HG03432 (cell line): ENCODE data around the gene EXTL1.
"Not testable (repeated sequence)": the region's sequence is repeated elsewhere in the genome, so short reads cannot be mapped to it uniquely, and the experiment has no call there.

Experiments
- ATAC-seq: cut with Tn5 transposase; IDR thresholded peaks from one replicate; pipeline ENCODE4 v1.9.1; 2021; ENCODE audit warnings: mild to moderate bottlenecking, moderate library complexity; ENCODE audit not compliant: unreplicated experiment

Gene EXTL1, protein sequence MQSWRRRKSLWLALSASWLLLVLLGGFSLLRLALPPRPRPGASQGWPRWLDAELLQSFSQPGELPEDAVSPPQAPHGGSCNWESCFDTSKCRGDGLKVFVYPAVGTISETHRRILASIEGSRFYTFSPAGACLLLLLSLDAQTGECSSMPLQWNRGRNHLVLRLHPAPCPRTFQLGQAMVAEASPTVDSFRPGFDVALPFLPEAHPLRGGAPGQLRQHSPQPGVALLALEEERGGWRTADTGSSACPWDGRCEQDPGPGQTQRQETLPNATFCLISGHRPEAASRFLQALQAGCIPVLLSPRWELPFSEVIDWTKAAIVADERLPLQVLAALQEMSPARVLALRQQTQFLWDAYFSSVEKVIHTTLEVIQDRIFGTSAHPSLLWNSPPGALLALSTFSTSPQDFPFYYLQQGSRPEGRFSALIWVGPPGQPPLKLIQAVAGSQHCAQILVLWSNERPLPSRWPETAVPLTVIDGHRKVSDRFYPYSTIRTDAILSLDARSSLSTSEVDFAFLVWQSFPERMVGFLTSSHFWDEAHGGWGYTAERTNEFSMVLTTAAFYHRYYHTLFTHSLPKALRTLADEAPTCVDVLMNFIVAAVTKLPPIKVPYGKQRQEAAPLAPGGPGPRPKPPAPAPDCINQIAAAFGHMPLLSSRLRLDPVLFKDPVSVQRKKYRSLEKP

DNA sequence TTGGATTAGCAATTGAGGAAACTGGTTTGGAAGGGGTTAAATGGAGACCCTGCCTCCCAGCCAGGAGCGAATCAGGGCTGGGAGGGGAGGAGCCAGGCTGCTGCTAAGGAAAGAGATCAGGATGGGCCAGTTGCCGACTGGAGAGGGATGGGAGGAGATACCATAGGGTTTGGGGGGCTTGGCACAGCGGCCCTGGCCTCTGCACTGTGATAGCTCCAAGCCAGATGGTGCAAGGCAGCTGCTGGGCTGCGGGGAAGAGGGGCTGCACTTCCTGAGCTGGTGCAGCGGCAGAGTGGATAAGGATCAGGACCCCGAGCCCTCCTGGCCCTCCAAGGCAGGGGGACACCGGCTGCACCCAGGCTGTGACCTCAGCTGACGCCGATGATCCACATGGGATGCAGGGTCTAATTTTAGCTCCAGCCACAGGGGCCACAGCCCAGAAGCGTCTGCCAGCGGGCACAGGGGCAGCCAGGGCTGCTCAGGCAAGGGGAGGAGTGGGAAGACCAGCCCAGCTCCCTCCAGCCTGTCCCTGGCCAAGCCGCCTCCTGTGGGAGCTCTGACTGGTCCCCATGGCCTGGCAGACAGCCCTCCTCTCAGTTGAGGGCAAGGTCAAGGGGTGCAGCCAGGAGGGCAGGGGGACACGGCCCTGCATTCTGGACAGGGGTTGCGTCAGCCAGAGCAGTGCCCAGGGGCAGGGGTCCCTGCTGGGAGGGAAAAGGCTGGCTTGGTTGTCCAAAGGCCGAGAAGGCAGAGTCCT lies at the start of gene EXTL1:
Gene EXTL1, plus strand, starts transcription at position 129 of the 757 bp plus-strand sequence. CDS start 872 bp downstream, outside the sequence.
- no peak for ATAC-seq

DNA sequence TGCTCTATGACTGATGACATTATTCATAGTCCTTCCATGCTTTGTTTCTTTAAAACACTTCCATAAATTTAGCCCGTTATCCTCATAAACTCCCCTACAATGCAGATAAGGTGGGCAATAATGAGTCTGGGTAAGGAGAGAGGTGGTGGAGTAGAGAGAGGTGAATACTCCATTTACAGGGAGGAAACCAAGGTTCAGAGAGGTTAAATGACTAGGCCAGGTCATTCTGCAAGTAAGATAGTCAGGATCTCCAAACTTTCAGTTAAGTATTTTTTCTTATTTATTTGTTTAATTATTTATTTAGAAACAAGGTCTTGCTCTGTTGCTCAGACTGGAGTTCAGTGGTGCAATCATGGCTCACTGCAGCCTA lies 49.8 kb upstream of the EXTL1 start:
- ATAC-seq: no peak

DNA sequence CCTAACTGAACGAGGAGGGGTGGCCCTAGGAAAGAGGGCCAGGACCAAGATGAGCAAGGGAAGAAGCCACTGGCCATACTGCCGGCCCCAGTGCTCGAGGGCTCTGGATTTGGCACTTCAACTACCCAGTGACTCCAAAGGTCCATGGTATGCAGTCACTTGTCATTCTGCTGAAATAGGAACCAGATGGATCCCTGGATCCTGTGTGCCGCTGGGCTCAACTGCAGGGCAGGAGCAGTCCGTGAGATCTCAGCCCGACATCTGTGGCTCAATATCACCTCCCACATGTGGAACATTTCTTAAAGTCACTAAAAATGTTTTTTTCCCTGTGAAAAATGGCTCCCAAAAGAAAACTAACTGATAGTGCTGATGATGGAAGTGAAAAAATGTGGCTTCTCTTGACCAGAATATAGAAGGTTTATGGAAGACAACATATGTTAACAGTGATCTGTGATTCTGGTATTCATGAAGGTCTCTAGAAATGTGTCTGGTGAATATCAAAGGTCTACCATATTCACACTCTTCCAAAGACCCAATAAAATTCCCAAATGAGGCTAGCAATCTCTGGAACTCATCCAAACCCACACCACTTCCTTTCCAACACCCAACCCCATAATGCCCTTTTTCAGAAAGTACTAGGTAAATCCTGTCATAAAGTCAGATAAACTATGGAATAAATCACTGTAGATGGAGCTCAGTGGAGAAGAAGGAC lies 47.8 kb upstream of the EXTL1 start:
- no peak for ATAC-seq

DNA sequence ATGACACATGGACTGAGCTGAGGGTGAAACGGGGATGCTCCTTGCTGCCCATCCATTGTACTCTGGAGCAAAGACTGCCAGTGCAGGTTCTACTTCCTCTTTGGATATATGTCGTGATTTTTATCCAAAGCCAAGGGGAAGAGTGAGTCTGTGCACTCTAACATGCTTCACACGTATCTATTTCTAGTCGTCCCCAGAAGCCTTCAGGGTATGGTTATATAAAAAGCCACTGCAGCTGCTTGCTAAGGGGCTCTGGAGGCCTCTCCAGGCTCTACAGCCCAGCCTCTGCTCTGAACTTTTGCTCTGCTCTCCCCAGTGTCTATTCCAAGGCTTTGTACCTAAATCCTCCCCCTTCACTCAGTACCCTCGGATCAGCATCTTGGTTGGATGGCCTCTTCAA lies 43.8 kb upstream of the EXTL1 start:
- no peak for ATAC-seq

DNA sequence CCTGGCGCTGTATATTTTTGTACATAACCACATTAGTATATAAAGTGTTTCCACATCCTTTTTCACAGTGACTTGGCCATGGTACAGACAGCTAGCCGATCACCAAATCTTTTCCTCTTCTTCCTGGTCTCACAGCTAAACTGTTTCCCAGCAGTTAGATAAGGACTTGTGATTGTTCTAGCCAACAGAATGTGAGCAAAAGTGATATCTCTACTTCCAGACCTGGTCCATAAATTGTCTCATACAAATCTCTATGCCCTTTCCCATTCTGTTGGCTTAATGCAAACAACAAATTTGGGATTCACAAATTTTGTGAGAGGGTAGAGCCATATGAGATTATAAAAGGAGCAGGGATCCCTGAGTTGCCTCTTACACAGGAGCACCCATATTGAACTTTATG lies 43.2 kb upstream of the EXTL1 start:
- no peak for ATAC-seq

DNA sequence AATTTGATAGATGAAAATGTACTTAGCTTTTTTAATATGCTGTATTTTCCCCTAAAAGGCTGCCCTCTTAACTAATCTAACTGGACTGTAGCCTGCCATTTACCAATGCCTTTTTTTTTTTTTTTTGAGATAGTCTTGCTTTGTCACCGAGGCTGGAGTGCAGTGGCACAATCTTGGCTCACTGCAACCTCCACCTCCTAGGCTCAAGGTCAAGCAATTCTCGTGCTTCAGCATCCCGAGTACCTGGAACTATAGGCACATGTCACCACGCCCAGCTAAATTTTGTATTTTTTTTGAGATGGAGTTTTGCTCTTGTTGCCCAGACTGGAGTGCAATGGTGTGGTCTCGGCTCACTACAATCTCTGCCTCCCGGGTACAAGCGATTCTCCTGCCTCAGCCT lies 42.4 kb upstream of the EXTL1 start:
- ATAC-seq: no peak

DNA sequence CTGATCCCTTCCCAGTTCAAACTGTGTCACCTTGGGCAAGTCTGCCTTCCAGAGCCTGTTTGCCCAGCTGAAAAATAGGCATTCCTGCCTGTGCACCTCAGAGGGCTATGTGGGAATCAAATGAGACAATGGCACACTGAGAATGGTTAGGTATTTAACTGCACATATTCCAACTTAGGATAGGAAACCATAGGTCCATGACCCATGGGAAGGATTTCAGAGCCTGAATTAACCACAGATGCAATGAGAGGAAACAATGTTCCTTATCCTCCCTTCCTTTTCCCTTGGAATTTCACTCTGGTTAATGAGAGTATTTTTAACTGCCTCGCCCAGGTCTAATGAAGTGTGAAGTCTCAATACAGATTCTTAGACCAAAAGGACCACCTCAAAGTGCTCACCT lies 36.4 kb upstream of the EXTL1 start:
- no peak for ATAC-seq

DNA sequence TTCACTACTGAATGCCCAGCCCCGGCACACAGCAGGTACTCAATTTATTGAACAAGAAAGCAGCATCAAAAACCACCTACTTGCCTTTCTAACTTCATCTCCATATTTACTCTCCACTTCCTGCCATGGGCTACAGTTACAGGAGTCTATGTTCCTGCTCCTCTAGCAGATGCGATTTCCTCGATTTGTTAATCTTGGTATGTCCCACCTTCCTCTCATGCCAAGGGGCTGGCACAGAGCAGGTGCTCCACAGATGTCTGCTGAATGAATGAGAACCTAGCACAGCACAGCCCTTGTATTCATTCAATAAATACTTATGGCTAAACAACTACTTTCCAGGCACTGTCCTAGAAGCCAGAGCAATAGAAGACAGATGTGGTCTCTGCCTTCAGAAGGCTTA lies 35.9 kb upstream of the EXTL1 start:
- no peak for ATAC-seq

DNA sequence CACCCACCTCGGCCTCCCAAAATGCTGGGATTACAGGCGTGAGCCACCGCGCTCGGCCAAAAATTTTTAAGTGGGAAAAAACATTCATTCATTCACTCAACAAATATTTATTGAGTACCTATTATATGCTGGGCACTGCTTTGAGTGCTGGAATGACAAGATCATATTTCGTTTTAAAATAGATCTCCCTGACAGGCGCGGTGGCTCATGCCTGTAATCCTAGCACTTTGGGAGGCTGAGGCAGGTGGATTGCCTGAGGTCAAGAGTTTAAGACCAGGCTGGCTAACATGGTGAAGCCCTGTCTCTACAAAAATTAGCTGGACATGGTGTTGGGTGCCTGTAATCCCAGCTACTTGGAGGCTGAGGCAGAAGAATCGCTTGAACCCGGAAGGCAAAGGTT lies 34.8 kb upstream of the EXTL1 start:
- not testable (repeated sequence) for ATAC-seq

DNA sequence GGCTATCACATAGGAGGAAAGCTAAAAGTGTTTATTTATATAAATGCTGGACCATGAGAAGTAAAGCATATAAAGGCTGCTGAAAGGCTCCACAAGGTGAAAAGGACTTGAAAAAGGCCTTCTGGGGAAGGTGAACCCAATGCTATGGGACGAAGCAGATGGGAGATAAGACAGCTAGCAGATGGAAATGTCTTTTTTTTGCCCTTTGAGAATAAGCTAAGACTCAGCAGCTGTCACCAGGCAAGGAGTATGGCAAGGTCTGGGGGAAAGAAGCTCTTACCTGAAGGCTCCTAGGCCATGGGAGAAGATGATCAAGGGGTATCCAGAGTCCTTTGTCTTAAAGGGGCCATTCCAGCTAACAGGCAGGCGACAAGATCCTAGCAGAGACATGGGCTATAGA lies 33.6 kb upstream of the EXTL1 start:
- no peak for ATAC-seq

DNA sequence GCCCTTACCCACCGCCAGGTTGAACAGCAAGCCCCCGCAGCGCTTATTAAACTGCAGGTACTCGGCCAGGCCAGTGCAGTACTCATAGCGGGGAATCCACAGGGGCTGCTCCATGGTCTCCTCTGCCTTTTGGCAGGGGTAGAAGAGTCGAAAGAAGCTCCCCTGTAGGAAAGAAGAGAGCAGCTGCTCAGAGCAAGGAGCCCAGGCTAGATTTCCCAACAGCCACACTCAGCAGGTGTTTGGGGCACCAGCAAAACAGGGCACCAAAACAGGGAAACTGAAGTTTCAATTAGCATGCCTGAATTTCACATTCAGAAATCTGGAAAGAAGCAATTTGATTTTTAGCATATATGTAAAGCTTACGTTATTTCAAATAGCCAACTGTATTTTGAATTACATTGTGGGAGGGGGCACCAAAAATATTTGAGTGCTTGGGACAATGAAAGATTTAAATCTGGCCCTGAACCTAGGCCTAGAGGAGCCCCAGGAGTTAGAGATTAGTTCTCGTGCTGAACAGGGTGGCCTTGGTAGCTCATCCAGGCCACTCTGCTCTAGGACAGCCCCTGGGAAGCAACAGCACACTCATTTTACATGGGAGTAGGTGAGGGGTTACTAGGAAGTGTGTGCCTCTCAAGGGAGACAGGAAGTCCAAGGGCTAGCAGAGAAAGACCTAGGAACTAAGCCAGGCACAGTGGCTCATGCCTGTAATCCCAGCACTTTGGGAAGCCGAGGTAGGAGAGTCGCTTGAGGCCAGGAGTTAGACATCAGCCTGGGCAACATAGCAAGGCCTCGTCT lies 31.9 kb upstream of the EXTL1 start:
- no peak for ATAC-seq

DNA sequence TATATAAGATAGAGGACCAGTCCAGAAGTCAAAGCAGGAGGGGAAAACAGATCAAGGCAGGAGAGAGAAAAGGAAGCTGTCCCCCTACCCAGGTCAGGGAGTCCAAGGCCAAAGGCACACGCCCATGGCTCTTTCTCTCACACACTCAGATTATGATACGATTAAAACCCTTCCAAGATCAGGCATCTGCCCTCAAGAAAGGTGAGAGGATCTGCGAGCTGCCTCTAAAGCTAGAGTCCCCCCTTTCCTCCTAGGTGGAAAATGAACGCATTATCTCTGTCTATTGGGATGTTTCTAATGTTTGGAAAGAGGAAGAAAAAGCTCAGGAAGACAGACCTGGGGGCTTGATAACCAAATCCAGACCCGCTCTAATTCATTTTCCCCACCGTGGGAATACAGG lies 31.3 kb upstream of the EXTL1 start:
- no peak for ATAC-seq

DNA sequence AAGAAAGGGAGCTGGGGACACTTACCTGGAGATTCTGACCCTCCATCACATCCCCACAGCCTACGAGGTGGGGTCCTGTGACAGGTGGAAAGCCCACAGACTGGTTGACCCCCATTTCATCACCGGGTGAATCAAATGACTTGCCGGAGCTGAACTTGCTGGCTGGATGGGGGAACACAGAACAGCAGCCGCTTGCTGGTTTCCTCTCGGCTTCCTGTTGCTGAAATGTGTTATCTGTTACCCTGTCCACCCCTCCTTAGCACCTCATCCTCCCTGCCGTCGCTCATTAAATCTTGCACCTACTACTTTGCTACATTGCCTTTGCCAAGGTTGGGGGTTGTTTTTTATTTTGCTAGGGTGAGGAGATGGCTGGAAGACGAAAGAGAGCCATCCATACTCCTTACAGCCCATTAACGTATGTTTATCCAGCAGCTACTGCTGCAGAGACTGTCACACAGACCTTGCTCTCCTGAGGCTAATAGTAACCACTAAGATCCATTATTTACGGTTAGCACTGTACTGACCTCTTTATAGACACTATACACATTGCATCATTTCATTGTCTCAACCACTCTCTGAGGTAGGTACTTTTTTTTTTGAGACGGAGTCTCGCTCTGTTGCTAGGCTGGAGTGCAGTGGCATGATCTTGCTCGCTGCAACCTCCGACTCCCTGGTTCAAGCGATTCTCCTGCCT lies 30.7 kb upstream of the EXTL1 start:
- no peak for ATAC-seq

DNA sequence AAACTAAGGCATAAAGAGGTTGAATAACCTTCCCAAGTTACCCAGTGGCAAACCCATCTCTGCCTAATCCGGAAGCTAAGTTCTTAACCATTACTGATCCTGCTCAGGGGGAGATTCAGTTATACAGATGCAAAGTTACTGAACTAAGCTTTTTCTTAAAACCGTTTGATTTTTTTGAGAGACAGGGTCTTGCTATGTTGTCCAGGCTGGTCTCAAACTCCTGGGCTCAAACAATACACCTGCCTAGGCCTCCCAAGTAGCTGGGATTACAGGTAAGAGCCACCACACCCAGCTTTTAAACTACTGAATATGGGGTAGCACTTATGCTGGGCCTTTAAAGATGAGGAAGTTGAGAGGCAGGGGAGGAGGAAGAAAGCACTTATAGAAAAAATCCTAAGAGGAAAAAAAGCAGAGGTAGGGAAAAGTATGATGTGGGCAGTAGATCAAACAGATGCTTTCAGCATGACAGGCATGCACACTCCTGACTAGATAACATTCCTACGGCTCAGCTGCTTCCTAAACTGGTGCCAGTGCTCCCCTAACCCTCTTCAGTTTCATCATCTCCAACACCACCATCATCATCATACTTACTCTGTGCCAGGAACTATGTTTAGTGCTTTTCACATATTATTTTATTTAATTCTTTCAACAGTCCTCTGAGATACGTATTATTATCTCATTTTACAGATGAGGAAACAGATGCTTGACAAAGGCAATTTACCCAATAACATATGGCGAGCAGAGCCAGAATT lies 29.5 kb upstream of the EXTL1 start:
- no peak for ATAC-seq

DNA sequence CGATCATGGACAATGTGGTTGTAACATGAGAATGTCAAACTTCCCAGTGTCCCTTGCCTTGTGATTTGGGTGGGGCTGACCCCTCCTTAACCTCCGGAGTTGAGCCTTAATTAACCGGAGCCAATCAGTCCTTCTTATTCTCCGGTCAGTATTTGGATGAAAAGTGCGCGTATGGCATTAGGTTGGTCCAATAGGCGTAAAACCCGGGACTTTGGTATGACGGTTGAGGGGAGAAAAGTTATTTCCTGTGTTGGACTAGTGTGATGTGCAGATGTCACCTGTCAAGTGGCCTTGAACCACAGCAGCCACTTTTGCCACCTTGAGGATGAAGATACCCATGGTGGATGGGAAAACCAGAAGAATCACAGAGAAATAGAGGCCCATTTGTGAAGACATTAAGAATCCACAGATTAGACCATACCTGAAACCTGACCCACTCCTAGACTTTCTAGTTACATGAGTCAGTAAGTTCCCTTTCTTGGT lies 28.8 kb upstream of the EXTL1 start:
- no peak for ATAC-seq

DNA sequence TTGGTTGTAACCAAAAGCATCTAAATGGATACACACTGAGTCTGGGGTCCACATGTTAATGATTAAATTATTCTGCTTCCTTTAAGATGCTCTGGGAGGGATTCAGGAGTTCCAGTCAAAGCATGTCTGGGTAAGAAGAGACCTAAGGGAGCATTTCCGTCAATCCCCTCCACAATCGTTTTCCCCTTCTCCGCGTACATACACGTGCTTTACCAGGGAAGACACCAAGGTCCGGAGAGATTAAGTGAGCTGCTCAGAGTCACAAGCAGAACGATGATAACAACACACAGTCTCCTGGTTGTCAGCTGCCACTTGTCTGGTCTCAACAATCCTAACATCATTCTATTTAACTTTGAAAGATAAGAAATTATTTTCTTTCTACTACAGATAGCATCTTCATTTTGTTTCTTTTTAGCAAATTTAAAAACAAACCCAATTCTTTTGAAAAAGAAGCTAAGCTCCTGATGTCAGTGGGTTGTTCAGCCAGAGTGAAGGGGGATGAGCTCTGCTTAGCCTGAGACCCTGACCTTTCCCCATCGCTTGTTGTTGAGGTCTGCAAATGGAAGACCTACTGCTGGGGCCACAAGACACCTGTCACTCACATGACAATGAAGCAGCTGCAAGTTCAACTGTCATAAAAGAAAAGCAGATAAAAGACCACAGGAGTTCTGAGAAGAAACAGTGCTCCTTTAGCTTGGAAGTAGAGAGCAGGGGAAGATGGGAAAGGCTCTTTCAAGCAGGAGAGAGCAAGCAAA lies 28.2 kb upstream of the EXTL1 start:
- ATAC-seq: no peak

DNA sequence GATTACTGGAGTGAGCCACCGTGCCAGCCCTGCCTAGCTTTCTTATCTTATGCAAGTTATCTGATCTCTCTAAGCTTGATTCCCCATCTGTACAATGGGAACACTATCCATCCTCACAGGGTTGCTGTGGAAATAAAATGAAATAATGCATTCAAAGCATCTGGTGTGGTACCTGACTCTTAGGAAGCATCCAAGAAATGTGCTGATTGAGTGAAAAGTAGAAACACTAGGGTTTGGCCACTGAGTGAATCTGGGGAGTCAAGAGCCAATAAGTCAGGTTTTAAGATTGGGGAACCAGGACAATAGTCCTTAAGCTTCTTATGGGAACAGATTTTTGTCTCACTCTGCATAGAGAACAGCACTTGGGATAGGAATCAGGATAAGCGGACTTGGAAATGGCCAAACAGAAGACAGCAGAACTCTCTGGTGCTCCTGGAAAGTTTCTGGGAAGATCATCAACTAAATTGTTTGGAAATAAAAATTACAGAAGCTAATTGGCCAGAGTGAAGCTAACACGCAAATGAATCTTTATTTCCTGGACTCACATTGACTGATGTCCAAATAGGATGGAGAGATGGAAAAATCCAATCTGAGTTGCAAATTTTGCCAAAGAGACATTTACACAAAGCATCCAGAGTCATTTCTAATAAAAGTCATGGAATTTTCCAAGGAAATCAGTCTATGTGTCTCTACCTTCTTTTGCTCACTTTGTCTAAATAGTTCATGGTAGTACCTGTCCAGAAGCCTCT lies 27.0 kb upstream of the EXTL1 start:
- ATAC-seq: no peak
